HG03135 (cell line): ENCODE results near the gene S100A12.
"Not testable (repeated sequence)": the region's sequence is repeated elsewhere in the genome, so short reads cannot be mapped to it uniquely, and the experiment has no call there.

Experiments
- ATAC-seq: cut with Tn5 transposase; IDR thresholded peaks from one replicate; pipeline ENCODE4 v1.9.1; 2021; ENCODE audit warnings: mild to moderate bottlenecking, moderate library complexity; ENCODE audit not compliant: unreplicated experiment

S100A12 gene

GRCh38 chr1:153375511-153375910 lies at the start of gene S100A12:
S100A12 (minus strand) TSS chr1:153375621; CDS start chr1:153374592, 1,029 bp downstream.
- ATAC-seq = no peak

GRCh38 chr1:153422450-153423068 lies 47.1 kb upstream of the S100A12 start:
- ATAC-seq = no peak

- ATAC-seq = no peak
Measured at GRCh38 chr1:153420306-153420705, 44.9 kb upstream of the S100A12 start.

GRCh38 chr1:153419436-153419793 lies 44.0 kb upstream of the S100A12 start:
- ATAC-seq = not testable (repeated sequence)

GRCh38 chr1:153418758-153419435 lies 43.5 kb upstream of the S100A12 start:
- ATAC-seq = not testable (repeated sequence)

GRCh38 chr1:153417136-153417888 lies 41.9 kb upstream of the S100A12 start:
- no peak for ATAC-seq

- ATAC-seq = no peak
Measured at GRCh38 chr1:153415850-153416570, 40.6 kb upstream of the S100A12 start, which contains the start of gene S100A7A. S100A7A (plus strand) TSS chr1:153416520; CDS start chr1:153418083, 1,563 bp downstream.

GRCh38 chr1:153413961-153414360 lies 38.5 kb upstream of the S100A12 start:
- ATAC-seq = not testable (repeated sequence)

- ATAC-seq = not testable (repeated sequence)
Measured at GRCh38 chr1:153407274-153407673, 31.9 kb upstream of the S100A12 start.

GRCh38 chr1:153405825-153406599 lies 30.6 kb upstream of the S100A12 start:
- not testable (repeated sequence) for ATAC-seq

GRCh38 chr1:153404768-153405167 lies 29.3 kb upstream of the S100A12 start:
- ATAC-seq = no peak

- no peak for ATAC-seq
Measured at GRCh38 chr1:153404086-153404635, 28.7 kb upstream of the S100A12 start.

- no peak for ATAC-seq
Measured at GRCh38 chr1:153403421-153404085, 28.1 kb upstream of the S100A12 start.

GRCh38 chr1:153402226-153402625 lies 26.8 kb upstream of the S100A12 start:
- no peak for ATAC-seq

GRCh38 chr1:153401461-153401860 lies 26.0 kb upstream of the S100A12 start:
- ATAC-seq = no peak

- no peak for ATAC-seq
Measured at GRCh38 chr1:153400244-153400643, 24.8 kb upstream of the S100A12 start.

GRCh38 chr1:153399401-153400055 lies 24.1 kb upstream of the S100A12 start:
- no peak for ATAC-seq

GRCh38 chr1:153397924-153398651 lies 22.7 kb upstream of the S100A12 start:
- ATAC-seq = no peak
